Muscle of leg (tissue), 11 donors: ENCODE results near the gene ARID4B. TPM values are rescaled to one million over a fixed set of nuclear protein-coding genes. Genes with fewer than 3 reads are reported as not detected.
"Not testable (repeated sequence)": the region's sequence is repeated elsewhere in the genome, so short reads cannot be mapped to it uniquely, and the experiment has no call there.

ENCODE experiments used
- DNase-seq: peaks from one replicate; pipeline ENCODE4 v3.0.0; 2013
- H3K27ac ChIP-seq: one replicate; pipeline ENCODE4 v1.5.1; 2013; ENCODE audit warnings: mild to moderate bottlenecking, low read length, control low read depth
- H3K27me3 ChIP-seq: one replicate; pipeline ENCODE4 v1.6.1; 2013; ENCODE audit warnings: low read length; ENCODE audit not compliant: control insufficient read depth, insufficient read depth
- H3K36me3 ChIP-seq: one replicate; pipeline ENCODE4 v1.6.1; 2013; ENCODE audit warnings: low read length; ENCODE audit not compliant: control insufficient read depth, insufficient read depth
- H3K4me1 ChIP-seq: one replicate; pipeline ENCODE4 v1.6.1; 2013; ENCODE audit warnings: low read length; ENCODE audit not compliant: control insufficient read depth, insufficient read depth
- H3K4me3 ChIP-seq: one replicate; pipeline ENCODE4 v1.5.1; 2013; ENCODE audit warnings: low read length, control low read depth
- H3K9me3 ChIP-seq: replicated peaks from 2 replicates; pipeline ENCODE4 v1.6.1; 2013; ENCODE audit warnings: low read depth, low read length; ENCODE audit not compliant: control insufficient read depth
- WGBS: methylation state at CpG from one replicate; pipeline ENCODE4 v1.1.5; 2013; ENCODE audit warnings: missing lambda C conversion rate; ENCODE audit not compliant: insufficient coverage; 5-methylcytosine and 5-hydroxymethylcytosine counted together
- polyA plus RNA-seq, 8 donors: library from polyadenylated mRNA; unstranded; fragments of 120-200 nt; gene quantifications; one replicate each; pipeline versions ENCODE4 v1.2.1 to v1.2.3, GENCODE V29; 2013; ENCODE audit warnings: inconsistent platforms in 1 of 8, low replicate concordance in 1 of 8; ENCODE audit not compliant: insufficient read length in 8 of 8, insufficient read depth in 1 of 8
- total RNA-seq: library from RNA; stranded (reverse); fragments of 120-200 nt; gene quantifications from one replicate; pipeline ENCODE4 v1.2.4, GENCODE V29; 2013

The ARID4B gene
- total and polyA plus RNA-seq, 9 donors, result 15.2 to 26.5 (median 20.9) TPM

DNA sequence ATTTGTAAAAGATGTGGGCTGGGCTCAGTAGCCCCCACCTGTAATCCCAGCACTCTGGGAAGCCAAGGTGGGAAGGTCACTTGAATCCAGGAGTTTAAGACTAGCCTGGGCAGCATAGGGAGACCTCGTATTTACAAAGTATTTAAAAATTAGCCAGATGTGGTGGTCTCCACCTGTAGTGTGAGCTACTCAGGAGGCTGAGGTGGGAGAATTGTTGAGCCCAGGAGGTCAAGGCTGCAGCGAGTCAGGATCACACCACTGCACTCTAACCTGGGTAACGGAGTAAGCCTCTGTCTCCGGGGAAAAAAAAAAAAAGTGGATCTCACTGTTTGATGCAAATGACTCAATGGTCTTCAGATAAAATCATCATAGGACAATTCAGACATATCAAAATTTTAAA lies 89.4 kb downstream of the ARID4B start:
- H3K9me3 ChIP-seq, result no peaks in the 10 kb centered on the region
- H3K4me3 ChIP-seq, result no peak overlapping the region
- H3K27me3 ChIP-seq, result no peaks in the 10 kb centered on the region
- no peak overlapping the region for H3K27ac ChIP-seq
- WGBS, result 80% methylated on average over 1 of the region's 4 CpGs
- no peak for DNase-seq
- no peaks in the 10 kb centered on the region for H3K4me1 ChIP-seq
- H3K36me3 ChIP-seq, result peaks cover 5% of the 10 kb centered on the region

DNA sequence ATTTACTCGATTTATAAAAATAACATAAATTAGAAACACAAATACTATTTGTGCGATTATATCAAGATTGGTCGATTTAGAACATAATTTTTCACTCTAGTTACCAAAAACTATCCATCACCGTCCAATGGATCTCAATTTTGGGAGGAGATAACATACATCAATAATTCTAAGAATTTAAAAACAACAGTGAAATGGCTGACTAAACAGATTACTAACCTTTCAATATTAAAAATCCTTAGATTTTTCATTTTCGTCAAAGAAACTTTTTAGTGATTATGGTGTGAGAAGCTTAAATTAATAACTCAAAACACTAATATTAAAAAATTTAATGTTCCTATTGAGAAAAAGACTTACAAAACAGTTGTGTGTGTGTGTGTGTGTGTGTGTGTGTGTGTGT lies 91.9 kb downstream of the ARID4B start:
- DNase-seq, result no peak
- no peaks in the 10 kb centered on the region for H3K4me1 ChIP-seq
- no peak overlapping the region for H3K27ac ChIP-seq
- no peaks in the 10 kb centered on the region for H3K27me3 ChIP-seq
- H3K4me3 ChIP-seq, result no peak overlapping the region
- no CpG with 5 or more reads among the region's 5 CpGs for WGBS
- H3K36me3 ChIP-seq, result peaks cover 5% of the 10 kb centered on the region
- no peaks in the 10 kb centered on the region for H3K9me3 ChIP-seq

- H3K27ac ChIP-seq, result no peak overlapping the region
- no peaks in the 10 kb centered on the region for H3K4me1 ChIP-seq
- no peaks in the 10 kb centered on the region for H3K9me3 ChIP-seq
- WGBS, result no CpG with 5 or more reads among the region's 2 CpGs
- no peak overlapping the region for H3K4me3 ChIP-seq
- H3K27me3 ChIP-seq, result no peaks in the 10 kb centered on the region
- DNase-seq, result no peak
- peaks cover 11% of the 10 kb centered on the region for H3K36me3 ChIP-seq
Measured at GRCh38 chr1:235229868-235230267, 98.1 kb downstream of the ARID4B start.

DNA sequence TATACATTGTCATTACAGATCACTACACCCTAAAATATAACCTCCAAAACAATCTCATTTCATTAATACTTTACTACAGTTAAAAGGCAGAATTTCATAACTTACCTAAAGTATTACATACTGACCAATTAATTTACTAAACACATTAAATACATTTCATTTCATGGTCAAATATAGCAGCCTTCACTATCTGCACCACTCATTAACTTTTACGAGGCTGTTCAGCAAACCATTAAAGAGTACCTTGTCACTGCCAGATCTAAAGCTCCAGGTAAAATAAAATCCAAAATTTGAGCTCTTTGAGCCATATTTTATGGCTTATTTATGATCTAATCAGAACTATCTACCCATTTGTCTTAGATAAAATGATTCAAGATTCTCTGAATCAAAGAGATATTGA lies 100.6 kb downstream of the ARID4B start:
- no peak overlapping the region for H3K27ac ChIP-seq
- no peak for DNase-seq
- no peaks in the 10 kb centered on the region for H3K9me3 ChIP-seq
- no CpG with 5 or more reads among the region's 1 CpG for WGBS
- no peaks in the 10 kb centered on the region for H3K27me3 ChIP-seq
- H3K4me1 ChIP-seq, result no peaks in the 10 kb centered on the region
- H3K36me3 ChIP-seq, result peaks cover 18% of the 10 kb centered on the region
- no peak overlapping the region for H3K4me3 ChIP-seq

DNA sequence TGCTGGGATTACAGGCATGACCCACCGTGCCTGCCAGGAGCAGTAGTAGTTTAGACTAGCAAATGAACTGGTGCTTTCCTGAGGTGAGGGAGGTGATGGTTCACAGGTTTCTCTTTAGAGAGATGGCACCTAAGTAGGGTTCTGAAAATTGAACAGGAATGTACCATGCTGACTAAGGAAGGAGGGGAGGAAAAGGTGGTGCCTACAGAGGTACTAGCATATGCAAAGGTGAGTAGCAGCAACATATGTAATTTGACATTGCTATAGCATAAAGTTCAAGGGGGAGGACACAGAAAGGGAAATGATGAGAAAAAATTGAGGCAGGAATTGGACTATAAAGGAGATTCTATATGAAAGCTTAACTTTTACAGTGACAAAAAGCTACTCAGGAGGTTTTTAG lies 101.0 kb downstream of the ARID4B start:
- Histone ChIP-seq H3K27ac (no peak overlapping the region), H3K27me3 (no peaks in the 10 kb centered on the region), H3K4me1 (no peaks in the 10 kb centered on the region), H3K9me3 (no peaks in the 10 kb centered on the region), H3K4me3 (no peak overlapping the region), H3K36me3 (peaks cover 19% of the 10 kb centered on the region)
- 73% methylated on average over 1 of the region's 1 CpG for WGBS
- DNase-seq, result no peak

DNA sequence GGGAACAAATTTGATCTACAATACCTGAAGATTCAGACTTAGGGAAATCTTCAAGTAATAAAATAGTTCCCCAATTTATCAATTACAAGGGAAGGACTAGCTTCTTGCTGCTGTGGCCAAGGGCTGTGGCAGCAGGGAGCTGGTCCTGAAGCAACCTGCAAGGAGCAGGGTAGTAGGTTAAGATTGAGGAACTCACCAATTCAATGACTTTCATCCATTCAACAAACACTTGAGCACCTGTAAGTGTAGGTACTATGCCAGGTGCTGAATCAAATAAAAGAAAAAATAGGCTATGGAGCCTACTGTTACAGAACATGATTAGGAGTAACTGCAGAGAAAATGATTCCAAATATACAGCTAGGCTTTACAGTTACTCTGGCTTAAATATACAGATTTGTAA lies 102.7 kb downstream of the ARID4B start:
- Histone ChIP-seq H3K36me3 (peaks cover 23% of the 10 kb centered on the region), H3K4me1 (no peaks in the 10 kb centered on the region), H3K27ac (no peak overlapping the region), H3K9me3 (no peaks in the 10 kb centered on the region), H3K27me3 (no peaks in the 10 kb centered on the region), H3K4me3 (no peak overlapping the region)
- DNase-seq, result no peak

GRCh38 chr1:235221653-235222375 lies 106.2 kb downstream of the ARID4B start:
- no peak for DNase-seq
- H3K27ac ChIP-seq, result no peak overlapping the region
- H3K36me3 ChIP-seq, result peaks cover 18% of the 10 kb centered on the region
- H3K4me1 ChIP-seq, result no peaks in the 10 kb centered on the region
- 80% methylated on average over 1 of the region's 3 CpGs for WGBS
- H3K9me3 ChIP-seq, result no peaks in the 10 kb centered on the region
- H3K4me3 ChIP-seq, result no peak overlapping the region
- H3K27me3 ChIP-seq, result no peaks in the 10 kb centered on the region

- DNase-seq, result no peak
- no peak overlapping the region for H3K27ac ChIP-seq
- H3K4me1 ChIP-seq, result no peaks in the 10 kb centered on the region
- no peak overlapping the region for H3K4me3 ChIP-seq
- H3K27me3 ChIP-seq, result no peaks in the 10 kb centered on the region
- no peaks in the 10 kb centered on the region for H3K9me3 ChIP-seq
- no CpG with 5 or more reads among the region's 1 CpG for WGBS
- no peaks in the 10 kb centered on the region for H3K36me3 ChIP-seq
Measured at GRCh38 chr1:235215453-235215852, 112.5 kb downstream of the ARID4B start.

- not testable (repeated sequence) for H3K4me3 ChIP-seq, H3K27ac ChIP-seq, H3K36me3 ChIP-seq, DNase-seq, H3K4me1 ChIP-seq, H3K27me3 ChIP-seq, H3K9me3 ChIP-seq
- WGBS, result no CpG with 5 or more reads among the region's 2 CpGs
Measured at GRCh38 chr1:235214962-235215361, 113.0 kb downstream of the ARID4B start.

DNA sequence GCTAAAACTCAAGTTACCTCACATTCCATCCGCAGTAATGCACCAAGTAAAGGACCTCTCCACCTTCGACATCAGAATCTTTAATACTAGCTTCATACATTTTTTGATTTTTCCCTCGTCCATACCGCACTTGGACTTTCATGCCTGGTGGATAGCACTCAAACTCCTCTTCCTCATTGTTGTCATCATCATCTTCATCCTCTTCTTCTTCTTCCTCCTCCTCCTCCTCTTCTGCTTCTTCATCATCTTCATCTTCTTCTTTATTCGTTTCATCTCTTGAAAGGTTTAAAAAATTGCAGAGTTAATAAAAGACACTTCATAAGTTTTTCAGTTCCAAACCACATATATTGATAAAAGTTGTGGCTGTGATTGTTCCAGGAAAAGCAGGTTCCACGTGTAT lies 114.2 kb downstream of the ARID4B start:
- DNase-seq, result no peak
- H3K36me3 ChIP-seq, result peaks cover 5% of the 10 kb centered on the region

DNA sequence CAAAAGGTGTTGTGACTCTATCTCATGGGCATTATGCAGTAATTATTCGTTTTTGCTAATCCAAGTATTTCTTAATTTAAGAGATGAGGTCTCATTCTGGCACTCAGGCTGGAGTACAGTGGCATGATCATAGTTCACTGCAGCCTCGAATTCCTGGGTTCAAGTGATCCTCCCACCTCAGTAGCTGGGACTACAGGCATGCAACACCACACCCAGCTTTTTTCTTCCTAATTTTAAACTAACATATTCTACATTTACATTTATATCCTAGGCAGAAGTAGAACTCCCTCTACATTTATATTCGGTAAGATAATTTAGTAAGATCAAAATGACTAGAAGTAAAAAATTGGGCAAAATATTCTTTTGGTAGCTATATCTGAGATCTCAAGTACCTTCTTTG lies 116.5 kb downstream of the ARID4B start:
- no peak for DNase-seq
- Histone ChIP-seq H3K27me3 (no peaks in the 10 kb centered on the region), H3K27ac (no peak overlapping the region), H3K4me3 (no peak overlapping the region), H3K4me1 (no peaks in the 10 kb centered on the region), H3K9me3 (no peaks in the 10 kb centered on the region), H3K36me3 (peaks cover 10% of the 10 kb centered on the region)
- WGBS, result no CpG with 5 or more reads among the region's 3 CpGs

More for the DNA sequence above, 114.2 kb downstream of the ARID4B start:
- Histone ChIP-seq H3K4me1 (no peaks in the 10 kb centered on the region), H3K27ac (no peak overlapping the region), H3K27me3 (no peaks in the 10 kb centered on the region), H3K9me3 (no peaks in the 10 kb centered on the region), H3K4me3 (no peak overlapping the region)
- 95% methylated on average over 4 of the region's 6 CpGs for WGBS
